Measurements from ENCODE around the gene FBXL15. TPM values are rescaled to one million over a fixed set of nuclear protein-coding genes. Genes with fewer than 3 reads are reported as not detected.

The FBXL15 gene
- polyA plus RNA-seq, 12 donors = 2.6 to 7.2 (median 3.9) TPM; not detected in 2

GRCh38 chr10:102425444-102425843 lies 4.8 kb downstream of the FBXL15 start:
- no peak for DNase-seq

- DNase-seq = no peak
Observed at GRCh38 chr10:102426803-102427287, 6.2 kb downstream of the FBXL15 start.

GRCh38 chr10:102429468-102429867 lies 8.8 kb downstream of the FBXL15 start:
- no peak for DNase-seq

- no peak for DNase-seq
Observed at GRCh38 chr10:102431452-102432124, 11.0 kb downstream of the FBXL15 start.

DNA sequence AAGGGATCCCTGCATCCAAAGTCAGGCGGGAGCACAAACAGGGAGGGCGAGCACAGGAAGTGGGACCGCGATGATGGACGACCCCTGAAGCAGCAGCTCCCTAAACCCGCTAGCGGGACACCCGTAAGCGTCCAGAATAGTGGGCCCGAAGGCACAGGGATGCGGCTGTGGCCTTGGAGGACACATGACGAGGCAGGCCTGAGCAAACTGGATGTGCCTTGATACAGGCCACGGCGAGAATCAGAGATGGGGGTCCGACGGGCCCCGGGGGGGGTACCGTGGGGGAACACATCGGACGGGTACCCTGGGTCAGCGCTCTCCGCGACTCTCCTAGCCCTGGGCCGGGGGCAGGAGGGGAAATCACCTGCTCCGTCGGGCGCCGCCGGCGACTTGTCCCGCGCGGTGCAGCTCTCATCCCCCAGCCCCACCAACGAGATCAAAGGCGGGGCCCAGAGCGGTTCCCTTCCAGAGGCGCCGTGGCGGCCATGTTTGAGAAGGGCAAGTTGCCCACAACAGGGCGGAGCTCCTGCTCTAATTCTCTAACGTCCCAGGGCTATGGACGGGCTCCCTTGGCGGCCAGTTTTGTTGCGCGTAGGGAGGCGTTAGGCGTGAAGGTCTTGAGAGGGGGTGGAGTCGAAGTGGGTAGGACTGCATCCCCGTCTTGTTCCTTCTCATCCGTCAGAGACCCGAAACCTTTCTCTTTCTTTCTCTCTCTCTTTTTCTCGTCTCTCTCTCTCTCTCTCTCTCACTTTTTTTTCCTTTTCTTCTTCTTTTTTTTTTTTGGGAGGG lies 11.7 kb downstream of the FBXL15 start, which contains the start of gene CUEDC2:
Gene CUEDC2, minus strand, starts transcription at position 413 of the 789 bp plus-strand sequence. CDS start 7,386 bp downstream, outside the sequence.
- DNase-seq = peak; percentile 98

- DNase-seq = no peak
Observed at GRCh38 chr10:102433619-102434046, 13.0 kb downstream of the FBXL15 start.

GRCh38 chr10:102434394-102435132 lies 13.9 kb downstream of the FBXL15 start:
- no peak for DNase-seq

- no peak for DNase-seq
Observed at GRCh38 chr10:102435133-102435497, 14.5 kb downstream of the FBXL15 start.

DNA sequence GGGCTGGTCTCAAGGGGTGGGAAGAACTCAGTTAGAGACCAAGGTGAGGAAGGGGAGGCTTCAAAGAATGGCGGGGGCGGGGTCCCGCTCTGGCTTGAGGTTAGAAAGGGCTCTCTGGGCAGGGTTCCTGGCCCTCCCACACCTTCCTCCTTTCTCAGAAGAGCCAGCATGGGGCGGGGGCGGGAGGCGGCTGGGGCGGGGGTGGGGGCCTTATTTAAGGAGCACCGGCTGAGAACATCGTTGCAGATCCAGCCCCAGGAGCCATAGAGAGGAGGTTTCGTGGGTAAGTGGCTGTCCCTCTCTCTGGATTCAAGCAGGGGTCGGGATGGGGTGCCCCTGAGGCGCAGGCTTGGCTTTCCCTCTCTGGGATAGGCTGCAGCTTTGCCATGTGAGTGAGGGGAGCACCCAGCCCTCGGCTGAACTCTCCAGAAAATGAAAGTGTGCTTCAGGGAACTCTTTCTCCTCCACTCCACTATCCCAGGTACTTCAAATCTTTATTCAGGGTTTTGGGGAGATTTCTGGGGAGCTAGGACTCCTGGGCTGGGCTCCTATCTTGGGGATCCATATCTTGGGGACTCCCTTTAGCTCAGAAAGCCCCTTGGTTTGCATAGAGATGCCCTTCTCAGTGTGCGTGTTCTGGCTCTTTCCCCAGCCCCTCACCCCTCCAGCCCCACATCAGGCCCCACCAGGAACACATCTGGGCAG lies 15.0 kb downstream of the FBXL15 start:
- no peak for DNase-seq

GRCh38 chr10:102436312-102436711 lies 15.7 kb downstream of the FBXL15 start:
- DNase-seq = no peak

DNA sequence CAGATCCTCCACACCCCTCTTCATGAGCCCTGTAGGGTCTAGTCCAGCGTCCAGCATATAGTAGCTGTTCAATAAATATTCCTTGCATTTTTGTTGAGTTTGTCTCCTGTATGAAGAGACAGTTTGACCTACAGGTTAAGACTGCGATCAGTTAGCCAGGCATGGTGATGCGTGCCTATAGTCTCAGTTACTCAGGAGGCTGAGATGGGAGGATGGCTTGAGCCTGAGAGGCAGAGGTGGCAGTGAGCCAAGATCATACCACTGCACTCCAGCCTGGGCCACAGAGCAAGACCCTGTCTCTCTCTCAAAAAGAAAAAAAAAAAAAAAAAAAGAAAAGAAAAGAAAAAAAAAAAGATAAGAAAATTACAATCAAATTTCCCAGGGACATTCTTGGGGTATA lies 16.9 kb downstream of the FBXL15 start:
- no peak for DNase-seq

DNA sequence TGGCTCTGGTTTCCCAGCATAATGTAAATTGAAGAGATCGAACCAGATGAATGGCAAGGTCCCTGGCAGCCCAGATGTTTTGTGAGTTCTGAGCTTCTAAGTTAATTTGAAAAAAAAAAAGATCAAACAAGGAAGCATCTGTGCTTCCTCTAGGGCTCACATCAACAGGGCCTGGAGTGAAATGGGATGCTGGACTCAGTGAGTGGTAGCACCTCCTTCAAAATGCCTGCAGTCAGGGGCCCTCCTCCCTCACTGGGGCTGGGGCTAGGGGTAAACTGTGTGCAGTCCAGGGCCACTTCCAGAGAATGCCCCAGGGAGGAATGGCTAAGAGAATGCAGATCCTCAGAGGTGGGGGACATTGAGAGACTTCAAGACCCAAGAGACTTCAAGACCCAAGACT lies 17.7 kb downstream of the FBXL15 start:
- no peak for DNase-seq

GRCh38 chr10:102444851-102445250 lies 24.2 kb downstream of the FBXL15 start:
- no peak for DNase-seq

DNA sequence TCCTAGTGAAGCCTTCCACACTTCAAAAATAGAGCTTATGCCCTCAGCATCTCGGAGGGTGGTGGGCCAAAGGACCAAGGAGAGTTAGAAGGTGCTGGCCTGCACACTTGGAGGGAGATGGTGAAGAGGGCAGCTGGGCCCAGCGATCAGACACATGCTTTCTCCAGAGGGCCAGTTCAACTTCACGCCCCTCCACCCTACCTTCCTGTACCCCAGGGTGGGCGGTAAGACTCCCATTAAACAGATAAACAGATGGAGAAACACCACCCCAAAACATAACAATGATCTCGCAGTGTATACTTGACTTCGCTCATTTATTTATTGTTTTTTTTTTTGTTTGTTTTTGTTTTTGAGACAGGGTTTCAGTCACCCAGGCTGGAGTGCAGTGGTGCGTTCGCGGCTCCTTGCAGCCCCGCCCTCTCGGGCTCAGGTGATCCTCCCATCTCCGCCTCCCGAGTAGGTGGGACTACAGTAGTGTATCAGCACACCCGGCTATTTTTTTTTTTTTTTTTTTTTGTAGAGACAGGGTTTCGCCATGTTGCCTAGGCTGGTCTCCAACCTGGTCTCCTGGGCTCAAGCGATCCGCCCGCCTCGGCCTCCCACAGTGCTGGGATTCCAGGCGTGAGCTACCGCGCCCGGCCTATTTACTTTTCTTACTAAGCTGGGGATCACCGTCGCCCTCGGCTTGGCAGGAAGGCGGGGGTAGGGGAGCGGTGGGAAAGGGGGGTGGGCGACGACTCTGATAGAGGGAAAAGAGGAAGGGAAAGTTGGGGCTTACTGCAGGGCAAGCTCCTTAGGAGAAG lies 28.9 kb downstream of the FBXL15 start:
- DNase-seq = no peak

- no peak for DNase-seq
Observed at GRCh38 chr10:102450124-102450373, 29.4 kb downstream of the FBXL15 start.

DNA sequence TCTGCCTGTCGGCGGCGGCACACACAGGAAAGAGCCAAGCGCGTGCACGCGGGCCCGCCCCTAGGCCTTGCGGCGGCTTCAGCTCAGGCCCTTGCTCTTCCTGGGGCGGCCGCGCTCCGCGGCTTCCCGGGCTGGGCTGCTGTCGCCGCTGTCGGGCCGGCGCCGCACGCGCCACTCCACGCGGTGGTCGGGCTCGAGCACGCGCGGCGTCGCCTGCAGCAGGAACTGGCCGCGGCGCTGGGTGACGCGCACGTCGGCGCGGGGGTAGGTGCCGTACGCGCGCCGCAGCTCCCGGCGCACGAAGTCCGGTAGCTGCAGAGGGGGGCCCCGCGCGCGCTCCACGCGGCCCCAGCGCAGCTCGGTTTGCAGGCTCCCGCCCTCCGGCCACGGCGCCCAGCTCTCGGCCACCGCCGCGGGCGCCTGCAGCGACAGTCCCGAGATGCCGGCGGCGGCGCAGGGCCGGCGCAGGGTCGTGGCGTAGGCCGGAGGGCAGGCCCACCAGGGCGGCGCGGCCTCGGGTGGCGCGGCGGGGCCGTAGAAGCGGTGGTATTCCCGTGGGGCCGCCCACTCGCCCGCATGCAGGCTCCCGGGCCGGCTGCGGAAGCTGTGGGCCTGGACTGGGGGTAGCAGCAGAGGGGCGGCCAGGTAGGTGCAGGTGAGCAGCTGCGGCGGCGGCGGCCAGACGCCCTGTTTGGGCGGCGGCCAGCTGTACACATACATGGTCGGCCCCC lies 29.9 kb downstream of the FBXL15 start:
- peak; percentile 79 for DNase-seq

- DNase-seq = no peak
Observed at GRCh38 chr10:102451105-102451969, 30.7 kb downstream of the FBXL15 start, which contains the start of gene C10orf95. C10orf95 (minus strand) TSS chr10:102451543; CDS start chr10:102451093, 450 bp downstream.

DNA sequence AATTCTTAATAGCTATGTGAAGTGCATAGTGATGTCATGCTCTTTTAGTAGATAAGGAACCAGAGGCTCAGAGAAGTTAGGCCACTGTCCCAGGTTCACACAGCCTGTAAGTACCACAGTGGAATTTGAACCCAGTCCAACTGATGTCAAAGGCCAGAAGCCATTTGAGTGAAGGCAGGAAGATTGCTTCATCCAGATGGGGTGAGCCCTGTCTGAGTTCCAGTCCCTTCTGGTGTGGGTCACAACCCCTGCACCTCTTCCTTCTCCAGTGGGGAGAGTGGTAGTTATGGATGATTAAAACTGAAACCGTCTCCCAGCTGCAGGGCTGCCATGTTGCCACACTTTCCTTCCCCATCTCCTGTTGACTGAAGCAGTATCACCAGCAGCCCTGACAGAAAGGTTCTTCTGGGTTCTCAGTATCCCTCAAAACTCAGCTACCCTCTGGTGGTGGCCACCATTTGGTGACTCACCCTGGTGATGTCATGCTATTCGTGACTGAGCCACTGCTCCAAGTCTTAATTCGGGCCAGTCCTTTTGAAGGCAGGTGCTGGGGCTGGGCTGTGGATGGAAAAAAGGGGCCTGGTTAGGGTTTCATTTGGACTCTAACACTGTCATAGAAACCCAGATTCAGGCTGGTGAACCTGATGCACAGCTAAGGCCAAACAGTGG lies 32.2 kb downstream of the FBXL15 start:
- no peak for DNase-seq

- DNase-seq = no peak
Observed at GRCh38 chr10:102453502-102453901, 32.9 kb downstream of the FBXL15 start.
